Cardiac muscle cell (in vitro differentiated cells and primary cell): Measurements from ENCODE around the gene EBF3. TPM values are rescaled to one million over a fixed set of nuclear protein-coding genes. Genes with fewer than 3 reads are reported as not detected.

ENCODE experiments used
- DNase-seq, 2 donors: peaks; one replicate each; pipeline versions ENCODE4 v3.0.0 to v3.0.0-alpha.2; 2010 to 2017; ENCODE audit warnings: low read depth in 1 of 2, low spot score in 1 of 2
- H3K27ac ChIP-seq: fragments of 200-600 bp; sonication (generic); 2 replicates; pipeline ENCODE4 v1.5.1; 2016
- H3K27me3 ChIP-seq: fragments of 200-600 bp; sonication (generic); 2 replicates; pipeline ENCODE4 v1.6.0; 2016; ENCODE audit warnings: control low read depth
- H3K36me3 ChIP-seq: fragments of 200-600 bp; sonication (generic); 2 replicates; pipeline ENCODE4 v1.5.1; 2016; ENCODE audit warnings: control low read depth
- H3K4me1 ChIP-seq: fragments of 200-600 bp; sonication (generic); 2 replicates; pipeline ENCODE4 v1.8.1; 2017; ENCODE audit warnings: low read depth, mild to moderate bottlenecking, mixed run types
- H3K4me3 ChIP-seq: fragments of 200-600 bp; sonication (generic); 2 replicates; pipeline ENCODE4 v1.5.1; 2016; ENCODE audit warnings: mild to moderate bottlenecking
- H3K9me3 ChIP-seq: fragments of 200-600 bp; sonication (generic); 2 replicates; pipeline ENCODE4 v1.5.1; 2017; ENCODE audit warnings: low read depth, mild to moderate bottlenecking, control low read depth
- CTCF ChIP-seq: IDR thresholded peaks from 2 replicates; pipeline ENCODE4 v1.5.1; 2012; ENCODE audit warnings: low read depth, mild to moderate bottlenecking, low read length
- polyA plus RNA-seq: library from polyadenylated mRNA; unstranded; fragments of >200 nt; fragmentation: Nextera tagmentation; extraction: Ambion mirVana; gene quantifications from 2 replicates; pipeline ENCODE4 v1.2.1, GENCODE V29; 2016
- total RNA-seq: library from RNA; depleted of rRNA; stranded (reverse); fragments of >200 nt; gene quantifications from 2 replicates; pipeline ENCODE4 v1.2.3, GENCODE V29; 2016

The EBF3 gene
- total and polyA plus RNA-seq, 2 experiments from 2014 or later = 0.61 to 2.8 TPM

DNA sequence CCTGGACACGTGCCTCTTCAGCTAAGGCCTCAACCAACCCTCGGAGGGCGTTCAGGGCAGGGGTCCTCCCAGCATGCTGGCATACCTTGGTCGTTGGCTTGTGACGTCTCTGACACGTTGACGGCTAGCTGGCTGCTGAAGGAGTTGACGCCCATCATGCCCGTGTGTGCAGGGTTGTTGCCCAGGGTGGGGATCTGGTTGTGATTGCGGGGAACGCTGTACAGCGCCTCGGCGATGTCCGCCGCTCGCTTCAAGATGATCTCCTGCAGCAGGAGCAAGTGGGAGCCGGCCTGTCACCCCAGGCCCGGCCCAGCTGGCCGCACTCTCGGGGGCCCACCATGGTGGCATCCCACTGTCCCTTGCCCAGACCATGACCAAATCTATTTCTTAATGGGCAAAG, 122.0 kb downstream of the EBF3 start:
- Histone ChIP-seq H3K4me1 (peaks cover 4% of the 10 kb centered on the region), H3K36me3 (no peaks in the 10 kb centered on the region), H3K4me3 (no peak overlapping the region), H3K27ac (no peak overlapping the region), H3K27me3 (no peaks in the 10 kb centered on the region), H3K9me3 (no peaks in the 10 kb centered on the region)
- TF ChIP-seq CTCF = no peak
- DNase-seq = no peak

DNA sequence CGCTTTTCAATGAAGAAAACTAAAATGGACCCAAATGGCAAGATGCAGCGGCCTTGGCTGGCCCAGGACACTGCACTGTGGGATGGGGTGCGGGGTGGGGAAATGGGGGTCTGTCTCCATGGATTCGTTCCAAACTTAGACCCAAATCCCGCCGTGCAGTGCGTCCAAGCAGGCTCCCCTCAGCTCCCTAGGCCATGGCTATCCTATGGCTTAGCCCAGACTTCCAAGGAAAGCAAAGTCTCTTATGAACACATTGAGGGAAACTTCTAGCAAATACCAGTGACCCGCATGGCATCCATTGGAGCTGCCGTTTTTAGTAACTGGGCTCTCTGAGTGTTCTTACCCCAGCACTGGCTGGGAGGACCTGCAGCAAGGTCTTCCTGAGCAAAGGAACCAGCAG, 122.5 kb downstream of the EBF3 start:
- no peak overlapping the region for H3K4me3 ChIP-seq
- H3K27ac ChIP-seq = no peak overlapping the region
- H3K36me3 ChIP-seq = no peaks in the 10 kb centered on the region
- H3K9me3 ChIP-seq = no peaks in the 10 kb centered on the region
- H3K4me1 ChIP-seq = peaks cover 4% of the 10 kb centered on the region
- no peaks in the 10 kb centered on the region for H3K27me3 ChIP-seq
- TF ChIP-seq CTCF = no peak
- no peak for DNase-seq

DNA sequence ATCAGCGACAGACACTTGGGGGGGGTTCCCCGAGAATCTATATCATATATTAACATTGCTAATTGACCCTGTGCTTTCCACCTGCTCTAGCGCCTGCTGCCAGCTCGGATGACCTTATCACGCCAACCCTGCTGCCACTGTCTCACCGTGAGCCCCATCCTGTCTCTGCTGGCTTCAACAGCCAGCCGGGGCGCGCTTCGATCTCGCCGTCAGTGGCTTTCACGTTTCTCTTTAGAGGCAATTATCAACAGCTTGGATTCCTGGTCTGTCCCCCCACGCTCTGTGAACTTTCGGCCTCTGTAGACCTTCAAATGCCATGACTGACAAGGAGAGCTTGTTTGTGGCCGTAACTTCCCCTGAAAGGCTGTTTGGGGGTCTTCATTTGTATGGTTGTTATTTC, 123.0 kb downstream of the EBF3 start:
- H3K27ac ChIP-seq = no peak overlapping the region
- no peaks in the 10 kb centered on the region for H3K9me3 ChIP-seq
- no peak for DNase-seq
- no peak overlapping the region for H3K4me3 ChIP-seq
- no peaks in the 10 kb centered on the region for H3K27me3 ChIP-seq
- TF ChIP-seq CTCF = no peak
- H3K36me3 ChIP-seq = no peaks in the 10 kb centered on the region
- H3K4me1 ChIP-seq = peaks cover 4% of the 10 kb centered on the region

- DNase-seq = no peak
- H3K27ac ChIP-seq = no peak overlapping the region
- H3K4me3 ChIP-seq = no peak overlapping the region
- H3K27me3 ChIP-seq = no peaks in the 10 kb centered on the region
- TF ChIP-seq CTCF = no peak
- no peaks in the 10 kb centered on the region for H3K36me3 ChIP-seq
- H3K9me3 ChIP-seq = no peaks in the 10 kb centered on the region
- H3K4me1 ChIP-seq = peaks cover under 1% of the 10 kb centered on the region
Measured at GRCh38 chr10:129840196-129840590, 123.9 kb downstream of the EBF3 start.

- Histone ChIP-seq H3K4me1 (no peaks in the 10 kb centered on the region), H3K4me3 (no peak overlapping the region), H3K36me3 (no peaks in the 10 kb centered on the region), H3K27me3 (no peaks in the 10 kb centered on the region), H3K9me3 (no peaks in the 10 kb centered on the region), H3K27ac (no peak overlapping the region)
- no peak for TF ChIP-seq CTCF
- DNase-seq = no peak
Measured at GRCh38 chr10:129839285-129840195, 124.5 kb downstream of the EBF3 start.
